Kidney glomerular epithelial cell (primary cell): Measurements from ENCODE around the gene VAMP5.
A peak's percentile ranks its signal among the peaks of the same experiment; 100 is the strongest.
"Not testable (repeated sequence)": the region's sequence is repeated elsewhere in the genome, so short reads cannot be mapped to it uniquely, and the experiment has no call there.

Experiments used
- DNase-seq: peaks from one replicate; lab custom pipeline; 2025; lab: John Stamatoyannopoulos, UW

VAMP5 gene

DNA sequence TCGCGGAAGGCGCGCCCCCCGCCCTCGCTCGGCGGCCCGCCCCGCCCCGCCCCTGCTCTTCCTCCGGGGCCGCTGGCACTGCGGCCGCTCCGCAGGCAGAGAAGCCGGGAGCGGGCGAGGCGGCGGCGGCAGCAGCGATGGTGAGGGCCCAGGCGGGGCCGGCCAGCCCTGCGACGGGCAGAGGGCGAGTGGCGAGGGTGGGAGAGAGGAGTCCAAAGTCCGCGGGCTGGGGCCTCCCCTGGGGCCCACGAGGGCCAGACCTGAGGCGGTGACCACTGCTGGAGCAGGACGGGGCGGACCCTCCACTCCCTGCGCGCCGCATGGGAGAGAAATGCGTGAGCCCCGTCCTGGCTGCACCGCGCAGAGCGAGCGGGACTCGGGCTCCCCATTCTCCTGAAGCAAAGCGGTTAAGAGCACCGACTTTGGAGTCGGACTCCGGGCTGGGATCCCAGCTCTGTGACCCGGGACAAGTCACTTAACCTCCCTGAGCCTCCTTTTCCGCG is at the start of gene VAMP5:
Gene VAMP5 (plus strand): TSS at position 78 of the 503 bp plus-strand sequence. CDS start 60 bp downstream, at position 138.
- no peak for DNase-seq

- no peak for DNase-seq
These were observed 49.4 kb upstream of the VAMP5 start for GRCh38 chr2:85534881-85535280.

DNA sequence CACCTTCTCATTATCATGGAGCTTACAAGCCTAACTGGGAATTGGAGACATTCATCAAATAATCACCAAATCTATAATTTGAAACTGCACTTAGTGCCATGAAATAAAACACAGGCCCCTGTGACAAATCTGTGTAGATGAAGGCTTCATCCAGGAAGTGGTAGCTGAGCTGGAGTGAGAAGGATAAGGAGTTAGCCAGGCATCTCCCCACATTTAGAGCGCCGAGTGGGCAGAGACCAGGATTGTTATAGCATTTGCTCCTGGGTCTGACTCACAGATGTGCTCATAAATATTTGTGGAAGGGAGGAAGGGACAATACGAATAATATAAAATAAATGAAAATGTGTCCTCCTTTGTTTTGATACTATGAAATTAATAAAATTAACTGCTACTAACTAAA is 47.8 kb upstream of the VAMP5 start:
- peak; percentile 66 for DNase-seq

DNA sequence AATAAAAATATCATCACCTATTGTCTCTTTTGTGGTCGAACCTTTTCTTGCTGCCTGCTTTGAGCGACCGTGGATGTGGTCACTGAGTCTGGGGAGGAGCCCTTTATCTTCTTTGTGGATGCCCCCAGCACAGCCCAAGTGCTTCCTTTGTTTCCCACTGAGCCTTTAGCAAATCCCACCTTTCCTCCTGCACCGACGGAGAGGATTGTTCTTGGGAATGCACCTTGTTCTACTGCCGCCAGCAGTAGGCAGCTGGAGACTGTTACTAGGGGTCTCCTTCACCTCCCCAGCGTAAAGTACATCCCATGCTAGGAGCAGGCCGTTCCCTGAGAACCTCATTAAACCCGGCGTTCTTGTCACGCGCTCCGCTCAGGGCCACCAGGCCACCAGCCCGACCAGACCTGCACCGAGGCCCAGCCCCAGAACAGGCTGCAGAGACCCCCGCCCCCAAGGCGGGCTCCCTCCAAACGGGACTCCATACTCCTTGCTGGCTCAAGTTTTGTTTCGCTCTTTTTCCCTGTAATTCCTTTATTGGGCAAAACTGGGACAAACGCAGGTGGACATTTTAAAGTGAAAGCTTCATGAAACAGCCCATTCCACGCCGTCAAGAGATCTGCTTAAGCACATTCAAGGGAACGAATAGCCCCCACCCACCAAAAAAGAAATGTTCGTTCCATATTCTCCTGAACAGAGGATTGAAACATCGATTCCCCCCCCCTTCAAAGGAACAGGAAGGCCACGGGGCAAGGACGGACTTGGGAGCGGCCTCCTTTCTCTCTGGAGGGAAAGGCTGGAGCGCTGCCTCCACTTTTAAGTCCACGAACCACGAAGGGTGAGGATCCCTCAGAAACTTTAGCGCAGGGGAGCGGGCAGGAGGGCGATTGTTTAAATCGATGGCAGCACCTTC is 46.4 kb upstream of the VAMP5 start:
- peak; percentile 30 for DNase-seq

DNA sequence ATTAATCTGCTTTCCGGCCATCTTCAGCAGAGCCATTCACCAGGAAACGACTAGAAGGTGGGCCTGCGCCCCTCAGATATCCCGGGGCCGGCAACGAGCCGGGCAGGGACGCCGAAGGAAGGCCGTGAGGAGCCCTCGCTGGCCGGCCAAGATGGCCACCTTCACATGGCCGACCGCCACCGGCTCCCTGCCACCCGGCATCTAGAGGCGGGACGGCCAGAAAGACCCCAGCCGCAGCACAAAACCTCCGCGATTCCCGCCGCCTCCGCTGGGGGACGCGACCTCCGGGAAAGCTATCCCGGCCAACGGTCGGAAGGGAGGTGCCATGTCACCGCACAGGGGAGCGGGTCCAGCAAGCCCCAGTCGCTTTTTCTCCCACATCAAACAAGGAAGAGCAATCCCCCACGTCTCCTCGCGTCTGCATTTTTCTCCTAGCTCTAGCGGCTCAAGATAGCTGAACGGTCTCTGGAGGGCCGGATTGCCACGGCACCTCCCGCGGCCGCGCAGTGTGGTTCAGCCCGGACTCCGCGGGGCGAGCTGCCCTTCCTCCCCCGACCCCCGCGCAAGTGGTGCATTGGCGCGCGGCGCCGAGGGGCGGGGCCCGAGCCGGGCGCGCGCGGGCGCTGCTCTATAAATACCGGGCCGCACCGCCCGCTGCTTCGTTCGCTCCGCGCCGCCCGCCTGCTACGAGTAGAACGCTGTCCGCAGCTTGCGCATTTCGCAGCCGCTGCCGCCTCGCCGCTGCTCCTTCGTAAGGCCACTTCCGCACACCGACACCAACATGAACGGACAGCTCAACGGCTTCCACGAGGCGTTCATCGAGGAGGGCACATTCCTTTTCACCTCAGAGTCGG is 45.5 kb upstream of the VAMP5 start, which contains the start of gene MAT2A:
Gene MAT2A (plus strand): TSS at position 662 of the 854 bp plus-strand sequence. CDS start 120 bp downstream, at position 782.
- DNase-seq: peak; percentile 93

- peak; percentile 16 for DNase-seq
These were observed 44.7 kb upstream of the VAMP5 start for GRCh38 chr2:85539361-85540132.

DNA sequence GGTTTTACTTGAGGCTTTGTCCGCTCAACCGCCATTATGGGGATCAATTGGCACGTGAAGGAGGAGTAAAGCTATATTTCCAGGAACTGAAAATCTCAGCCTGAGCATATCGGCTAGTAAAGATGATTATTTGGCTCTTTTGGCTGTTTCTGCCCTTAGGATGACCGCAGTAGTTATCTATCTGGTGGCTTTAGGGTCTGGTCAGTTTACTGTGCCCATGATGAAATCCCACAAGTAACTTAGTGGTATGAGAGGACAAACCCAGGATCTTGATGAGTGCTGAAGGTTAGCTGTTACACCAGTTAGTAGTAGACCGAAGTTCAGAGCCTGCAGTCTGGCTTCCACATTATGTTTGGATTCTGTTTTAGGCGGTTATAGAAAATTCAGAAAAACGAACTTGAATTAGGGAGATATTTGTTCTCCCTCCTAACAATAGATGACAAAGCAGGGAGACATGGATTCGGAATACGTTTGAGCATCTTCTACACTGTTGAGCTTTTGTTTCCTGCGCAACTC is 44.0 kb upstream of the VAMP5 start:
- no peak for DNase-seq

- DNase-seq: no peak
These were observed 43.0 kb upstream of the VAMP5 start for GRCh38 chr2:85541262-85541661.

DNA sequence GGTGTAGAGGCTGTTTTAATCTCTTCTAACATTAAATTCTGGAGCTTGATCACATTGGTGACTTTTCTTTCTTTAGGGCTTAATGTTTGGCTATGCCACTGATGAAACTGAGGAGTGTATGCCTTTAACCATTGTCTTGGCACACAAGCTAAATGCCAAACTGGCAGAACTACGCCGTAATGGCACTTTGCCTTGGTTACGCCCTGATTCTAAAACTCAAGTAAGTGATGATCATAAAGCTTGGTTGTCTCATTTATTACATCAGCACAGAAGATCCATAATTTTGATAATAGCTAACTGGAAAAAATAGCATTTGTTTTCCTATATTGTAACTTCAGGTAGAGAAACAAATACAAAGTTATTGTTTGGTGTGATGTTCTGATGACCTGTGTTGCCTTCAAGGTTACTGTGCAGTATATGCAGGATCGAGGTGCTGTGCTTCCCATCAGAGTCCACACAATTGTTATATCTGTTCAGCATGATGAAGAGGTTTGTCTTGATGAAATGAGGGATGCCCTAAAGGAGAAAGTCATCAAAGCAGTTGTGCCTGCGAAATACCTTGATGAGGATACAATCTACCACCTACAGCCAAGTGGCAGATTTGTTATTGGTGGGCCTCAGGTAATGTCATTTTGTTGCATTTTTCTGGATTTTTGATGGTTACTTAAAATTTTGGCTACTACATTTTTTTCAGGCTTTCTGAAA is 42.3 kb upstream of the VAMP5 start:
- DNase-seq: no peak

DNA sequence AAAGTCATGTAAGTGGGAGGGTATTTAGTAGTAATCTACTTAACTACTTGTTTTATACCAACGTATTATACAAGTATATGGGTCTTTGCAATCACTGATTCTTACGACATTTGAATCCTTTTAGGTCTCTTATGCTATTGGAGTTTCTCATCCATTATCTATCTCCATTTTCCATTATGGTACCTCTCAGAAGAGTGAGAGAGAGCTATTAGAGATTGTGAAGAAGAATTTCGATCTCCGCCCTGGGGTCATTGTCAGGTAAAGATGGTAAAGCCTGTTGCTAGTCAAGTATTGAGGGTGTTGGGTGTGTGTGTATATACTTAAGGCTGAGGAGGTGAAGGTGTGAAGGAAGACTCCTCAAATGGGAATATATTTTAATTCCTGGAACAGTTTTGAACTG is 41.5 kb upstream of the VAMP5 start:
- no peak for DNase-seq

GRCh38 chr2:85544254-85544691 is 40.0 kb upstream of the VAMP5 start:
- DNase-seq: not testable (repeated sequence)

DNA sequence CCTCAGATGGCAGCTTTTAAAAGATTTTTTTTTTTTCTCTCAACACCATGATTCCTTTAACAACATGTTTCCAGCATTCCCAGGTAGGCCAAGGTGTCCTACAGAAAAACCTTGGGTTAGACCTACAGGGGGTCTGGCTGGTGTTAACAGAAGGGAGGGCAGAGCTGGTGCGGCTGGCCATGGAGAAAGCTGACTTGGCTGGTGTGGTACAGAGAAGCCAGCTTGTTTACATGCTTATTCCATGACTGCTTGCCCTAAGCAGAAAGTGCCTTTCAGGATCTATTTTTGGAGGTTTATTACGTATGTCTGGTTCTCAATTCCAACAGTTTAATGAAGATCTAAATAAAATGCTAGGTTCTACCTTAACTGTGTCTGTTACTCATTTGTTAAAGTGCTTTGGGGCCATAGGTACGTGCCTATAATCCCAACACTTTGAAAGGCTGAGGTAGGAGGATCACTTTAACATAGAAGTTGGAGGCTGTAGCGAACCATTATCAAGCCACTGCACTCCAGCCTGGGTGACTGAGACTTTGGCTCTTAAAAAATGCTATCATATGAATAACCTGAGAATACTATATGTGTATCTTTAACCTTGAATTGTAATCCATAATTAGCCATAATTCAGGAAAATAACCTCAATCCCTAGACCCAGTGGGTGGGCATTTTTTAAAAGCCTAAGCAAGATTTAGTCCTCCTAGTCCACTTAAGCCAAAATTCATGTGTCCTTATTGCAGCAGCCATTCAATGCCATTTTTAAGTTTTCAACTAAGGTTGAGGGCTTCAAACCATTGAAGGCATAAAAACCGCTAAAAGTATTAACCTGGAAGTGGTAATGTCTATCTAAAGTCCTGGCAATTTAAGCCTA is 39.1 kb upstream of the VAMP5 start:
- DNase-seq: not testable (repeated sequence)

GRCh38 chr2:85545780-85546240 is 38.4 kb upstream of the VAMP5 start:
- no peak for DNase-seq

GRCh38 chr2:85547089-85547858 is 37.0 kb upstream of the VAMP5 start:
- no peak for DNase-seq

- DNase-seq: no peak
These were observed 36.2 kb upstream of the VAMP5 start for GRCh38 chr2:85547859-85548607.

DNA sequence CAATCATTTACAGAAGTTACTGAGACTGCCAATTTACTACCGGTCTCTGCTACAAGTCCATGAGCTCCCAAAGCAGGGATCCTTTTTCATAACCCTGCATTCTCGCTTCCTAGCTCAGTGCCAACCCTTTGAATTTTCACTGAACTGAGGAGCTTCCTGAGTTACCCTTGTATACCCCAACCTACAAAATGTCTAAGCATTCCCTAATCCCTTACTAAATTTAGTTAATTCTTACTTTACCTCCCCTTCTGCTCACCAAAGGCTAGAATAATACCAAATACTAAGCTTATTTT is 35.7 kb upstream of the VAMP5 start:
- no peak for DNase-seq

- DNase-seq: no peak
These were observed 35.1 kb upstream of the VAMP5 start for GRCh38 chr2:85549095-85549494.

GRCh38 chr2:85549826-85550225 is 34.4 kb upstream of the VAMP5 start:
- no peak for DNase-seq
